ENCODE results near the gene SART3. TPM values are rescaled to one million over a fixed set of nuclear protein-coding genes. Genes with fewer than 3 reads are reported as not detected.

SART3 gene
- total and polyA plus RNA-seq, 10 of the 15 experiments (the other 5 are each of a cell fraction or from before 2014, with no cell fraction given), result 8.8 to 179 (median 54.9) TPM

DNA sequence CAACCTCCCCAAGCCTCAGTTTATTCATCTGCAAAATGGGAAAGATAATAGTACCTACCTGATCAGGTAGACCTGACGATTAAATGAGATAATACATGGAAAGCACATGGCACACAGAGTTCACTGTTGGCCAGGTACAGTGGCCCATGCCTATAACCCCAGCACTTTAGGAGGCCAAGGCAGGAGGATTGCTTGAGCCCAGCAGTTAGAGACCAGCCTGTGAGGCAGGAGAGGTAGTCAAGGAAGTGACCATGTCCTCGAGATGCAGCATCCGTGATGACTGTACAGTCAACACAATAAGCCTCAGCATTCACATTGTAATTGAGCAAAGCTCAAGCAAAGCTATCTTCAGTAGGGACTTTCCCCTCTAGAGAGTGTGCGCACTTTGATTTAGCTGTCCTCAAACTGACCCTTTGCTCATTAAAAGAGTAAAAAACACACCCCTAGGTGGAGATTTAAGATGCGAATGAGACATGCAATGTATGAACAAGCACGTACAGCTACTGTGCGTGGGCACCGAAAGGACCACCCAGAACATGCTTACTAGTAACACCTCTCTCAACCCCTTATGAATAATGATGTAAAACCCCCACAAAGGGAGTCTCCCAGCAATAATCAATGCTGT, 11.3 kb upstream of the SART3 start (continued):
- TF ChIP-seq, protein P1, sequence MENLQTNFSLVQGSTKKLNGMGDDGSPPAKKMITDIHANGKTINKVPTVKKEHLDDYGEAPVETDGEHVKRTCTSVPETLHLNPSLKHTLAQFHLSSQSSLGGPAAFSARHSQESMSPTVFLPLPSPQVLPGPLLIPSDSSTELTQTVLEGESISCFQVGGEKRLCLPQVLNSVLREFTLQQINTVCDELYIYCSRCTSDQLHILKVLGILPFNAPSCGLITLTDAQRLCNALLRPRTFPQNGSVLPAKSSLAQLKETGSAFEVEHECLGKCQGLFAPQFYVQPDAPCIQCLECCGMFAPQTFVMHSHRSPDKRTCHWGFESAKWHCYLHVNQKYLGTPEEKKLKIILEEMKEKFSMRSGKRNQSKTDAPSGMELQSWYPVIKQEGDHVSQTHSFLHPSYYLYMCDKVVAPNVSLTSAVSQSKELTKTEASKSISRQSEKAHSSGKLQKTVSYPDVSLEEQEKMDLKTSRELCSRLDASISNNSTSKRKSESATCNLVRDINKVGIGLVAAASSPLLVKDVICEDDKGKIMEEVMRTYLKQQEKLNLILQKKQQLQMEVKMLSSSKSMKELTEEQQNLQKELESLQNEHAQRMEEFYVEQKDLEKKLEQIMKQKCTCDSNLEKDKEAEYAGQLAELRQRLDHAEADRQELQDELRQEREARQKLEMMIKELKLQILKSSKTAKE (IDR thresholded peaks at IDR 0.05; ENCODE audit: low read depth, poor library complexity, severe bottlenecking), result peak; percentile 47
- no peak; the same call in 1 of the 2 replicates for TF ChIP-seq MTA3 (IDR thresholded peaks at IDR 0.05; ENCODE audit: borderline replicate concordance, low read length)
- no peak for TF ChIP-seq MEF2A (IDR thresholded peaks at IDR 0.05; ENCODE audit: insufficient read depth, low read depth, low read length)
- TF ChIP-seq, protein P2, sequence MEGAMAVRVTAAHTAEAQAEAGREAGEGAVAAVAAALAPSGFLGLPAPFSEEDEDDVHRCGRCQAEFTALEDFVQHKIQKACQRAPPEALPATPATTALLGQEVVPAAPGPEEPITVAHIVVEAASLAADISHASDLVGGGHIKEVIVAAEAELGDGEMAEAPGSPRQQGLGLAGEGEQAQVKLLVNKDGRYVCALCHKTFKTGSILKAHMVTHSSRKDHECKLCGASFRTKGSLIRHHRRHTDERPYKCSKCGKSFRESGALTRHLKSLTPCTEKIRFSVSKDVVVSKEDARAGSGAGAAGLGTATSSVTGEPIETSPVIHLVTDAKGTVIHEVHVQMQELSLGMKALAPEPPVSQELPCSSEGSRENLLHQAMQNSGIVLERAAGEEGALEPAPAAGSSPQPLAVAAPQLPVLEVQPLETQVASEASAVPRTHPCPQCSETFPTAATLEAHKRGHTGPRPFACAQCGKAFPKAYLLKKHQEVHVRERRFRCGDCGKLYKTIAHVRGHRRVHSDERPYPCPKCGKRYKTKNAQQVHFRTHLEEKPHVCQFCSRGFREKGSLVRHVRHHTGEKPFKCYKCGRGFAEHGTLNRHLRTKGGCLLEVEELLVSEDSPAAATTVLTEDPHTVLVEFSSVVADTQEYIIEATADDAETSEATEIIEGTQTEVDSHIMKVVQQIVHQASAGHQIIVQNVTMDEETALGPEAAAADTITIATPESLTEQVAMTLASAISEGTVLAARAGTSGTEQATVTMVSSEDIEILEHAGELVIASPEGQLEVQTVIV (IDR thresholded peaks at IDR 0.05; ENCODE audit: borderline replicate concordance, partially characterized antibody), result no peak
- TF ChIP-seq KDM1A (IDR thresholded peaks at IDR 0.05; ENCODE audit: borderline replicate concordance), result no peak
- TF ChIP-seq SREBF1 (IDR thresholded peaks at IDR 0.05; ENCODE audit: low read length), result no peak
- TF ChIP-seq E2F4 (IDR thresholded peaks at IDR 0.05; ENCODE audit: low read depth, low read length), result no peak
- TF ChIP-seq POLR2AphosphoS5 (IDR thresholded peaks at IDR 0.05; ENCODE audit: low read length), result peak; percentile 86
- TF ChIP-seq SRF (IDR thresholded peaks at IDR 0.05; ENCODE audit: low read depth in 2 of 2, low read length in 2 of 2), result no peak
- TF ChIP-seq, protein P3, sequence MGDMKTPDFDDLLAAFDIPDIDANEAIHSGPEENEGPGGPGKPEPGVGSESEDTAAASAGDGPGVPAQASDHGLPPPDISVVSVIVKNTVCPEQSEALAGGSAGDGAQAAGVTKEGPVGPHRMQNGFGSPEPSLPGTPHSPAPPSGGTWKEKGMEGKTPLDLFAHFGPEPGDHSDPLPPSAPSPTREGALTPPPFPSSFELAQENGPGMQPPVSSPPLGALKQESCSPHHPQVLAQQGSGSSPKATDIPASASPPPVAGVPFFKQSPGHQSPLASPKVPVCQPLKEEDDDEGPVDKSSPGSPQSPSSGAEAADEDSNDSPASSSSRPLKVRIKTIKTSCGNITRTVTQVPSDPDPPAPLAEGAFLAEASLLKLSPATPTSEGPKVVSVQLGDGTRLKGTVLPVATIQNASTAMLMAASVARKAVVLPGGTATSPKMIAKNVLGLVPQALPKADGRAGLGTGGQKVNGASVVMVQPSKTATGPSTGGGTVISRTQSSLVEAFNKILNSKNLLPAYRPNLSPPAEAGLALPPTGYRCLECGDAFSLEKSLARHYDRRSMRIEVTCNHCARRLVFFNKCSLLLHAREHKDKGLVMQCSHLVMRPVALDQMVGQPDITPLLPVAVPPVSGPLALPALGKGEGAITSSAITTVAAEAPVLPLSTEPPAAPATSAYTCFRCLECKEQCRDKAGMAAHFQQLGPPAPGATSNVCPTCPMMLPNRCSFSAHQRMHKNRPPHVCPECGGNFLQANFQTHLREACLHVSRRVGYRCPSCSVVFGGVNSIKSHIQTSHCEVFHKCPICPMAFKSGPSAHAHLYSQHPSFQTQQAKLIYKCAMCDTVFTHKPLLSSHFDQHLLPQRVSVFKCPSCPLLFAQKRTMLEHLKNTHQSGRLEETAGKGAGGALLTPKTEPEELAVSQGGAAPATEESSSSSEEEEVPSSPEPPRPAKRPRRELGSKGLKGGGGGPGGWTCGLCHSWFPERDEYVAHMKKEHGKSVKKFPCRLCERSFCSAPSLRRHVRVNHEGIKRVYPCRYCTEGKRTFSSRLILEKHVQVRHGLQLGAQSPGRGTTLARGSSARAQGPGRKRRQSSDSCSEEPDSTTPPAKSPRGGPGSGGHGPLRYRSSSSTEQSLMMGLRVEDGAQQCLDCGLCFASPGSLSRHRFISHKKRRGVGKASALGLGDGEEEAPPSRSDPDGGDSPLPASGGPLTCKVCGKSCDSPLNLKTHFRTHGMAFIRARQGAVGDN (IDR thresholded peaks at IDR 0.05), result peak; percentile 91
- no peak for TF ChIP-seq FOXM1 (IDR thresholded peaks at IDR 0.05; ENCODE audit: low read depth, low read length)
- TF ChIP-seq IRF4 (IDR thresholded peaks at IDR 0.05; ENCODE audit: low read depth, low read length), result no peak
- no peak for TF ChIP-seq PAX8 (IDR thresholded peaks at IDR 0.05)
- no peak for TF ChIP-seq ZNF384 (IDR thresholded peaks at IDR 0.05; ENCODE audit: borderline replicate concordance, low read depth, low read length)
- peak; percentile 78; the same call in 1 of the 2 replicates for TF ChIP-seq NBN (IDR thresholded peaks at IDR 0.05)
- TF ChIP-seq YY1 (IDR thresholded peaks at IDR 0.05; ENCODE audit: low read depth, low read length), result no peak

All from GM12878 (cell line).